SK-N-SH (cell line): ENCODE results near the gene ZNF688. TPM values are rescaled to one million over a fixed set of nuclear protein-coding genes. Genes with fewer than 3 reads are reported as not detected.

ENCODE experiments used
- CTCF ChIA-PET: fragments of 300-600, 350-600 bp; formaldehyde crosslinking; extraction: SDS; loops from one replicate; lab custom pipeline; 2021; lab: Yijun Ruan, JAX
- POLR2A ChIA-PET: fragments of 350-600 bp; sonication (Branson Sonifier 250); formaldehyde crosslinking; extraction: SDS; loops from one replicate; lab custom pipeline; 2020; ENCODE audit warnings: antibody characterized with exemption, inconsistent platforms; lab: Yijun Ruan, JAX
- DNase-seq: peaks from one replicate; pipeline ENCODE4 v3.0.0; 2012
- H2AFZ ChIP-seq: fragments of 200-600 bp; sonication (generic); 2 replicates; pipeline ENCODE4 v1.8.1; 2016; ENCODE audit warnings: antibody characterized with exemption, mild to moderate bottlenecking, low read depth
- H3F3A ChIP-seq: fragments of 200-600 bp; sonication (generic); replicated peaks from 2 replicates; pipeline ENCODE3; 2016; ENCODE audit warnings: antibody characterized with exemption, mild to moderate bottlenecking; ENCODE audit not compliant: insufficient read depth
- H3K27ac ChIP-seq, 2 experiments: fragments of 200-500 bp in 1 of 2; fragments of 200-600 bp in 1 of 2; sonication (Bioruptor generic) in 1 of 2; sonication (generic), shearing (Covaris generic) in 1 of 2; 2 replicates each; pipeline versions ENCODE4 v1.5.1 to v1.6.1; 2014 to 2016; ENCODE audit warnings: low read depth in 2 of 2, inconsistent platforms in 1 of 2, low read length in 1 of 2, mild to moderate bottlenecking in 1 of 2, mixed read lengths in 1 of 2
- H3K27me3 ChIP-seq: fragments of 200-600 bp; sonication (generic), shearing (Covaris generic); 2 replicates; pipeline ENCODE4 v1.6.1; 2016; ENCODE audit warnings: mixed run types; ENCODE audit not compliant: insufficient read depth
- H3K36me3 ChIP-seq, 2 experiments: fragments of 200-500 bp in 1 of 2; fragments of 200-600 bp in 1 of 2; sonication (Bioruptor generic) in 1 of 2; sonication (generic) in 1 of 2; replicated peaks in 1 of 2; 2 replicates each; pipeline versions ENCODE3 to v1.5.1; 2014 to 2016; ENCODE audit warnings: low read length in 1 of 2, mild to moderate bottlenecking in 1 of 2; ENCODE audit not compliant: insufficient read depth in 2 of 2, control insufficient read depth in 1 of 2
- H3K4me1 ChIP-seq, 2 experiments: fragments of 200-500 bp in 1 of 2; fragments of 200-600 bp in 1 of 2; sonication (Bioruptor generic) in 1 of 2; sonication (generic), shearing (Covaris generic) in 1 of 2; 2 replicates each; pipeline versions ENCODE4 v1.5.1 to v1.6.1; 2014 to 2016; ENCODE audit warnings: low read depth in 1 of 2, low read length in 1 of 2, mixed run types in 1 of 2; ENCODE audit not compliant: insufficient read depth in 2 of 2, control insufficient read depth in 1 of 2
- H3K4me2 ChIP-seq: fragments of 200-600 bp; sonication (generic), shearing (Covaris generic); 2 replicates; pipeline ENCODE4 v1.6.1; 2017; ENCODE audit warnings: mixed run types
- H3K4me3 ChIP-seq, 2 experiments: fragments of 200-500 bp in 1 of 2; fragments of 200-600 bp in 1 of 2; sonication (Bioruptor generic) in 1 of 2; sonication (generic), shearing (Covaris generic) in 1 of 2; 2 replicates each; pipeline versions ENCODE4 v1.5.1 to v1.8.1; 2014 to 2016; ENCODE audit warnings: low read depth in 2 of 2, inconsistent platforms in 1 of 2, low read length in 1 of 2, mild to moderate bottlenecking in 1 of 2, mixed read lengths in 1 of 2, moderate library complexity in 1 of 2
- H3K79me2 ChIP-seq: fragments of 200-600 bp; sonication (generic); 2 replicates; pipeline ENCODE4 v1.8.1; 2017; ENCODE audit warnings: mild to moderate bottlenecking; ENCODE audit not compliant: insufficient read depth
- H3K9ac ChIP-seq: fragments of 200-600 bp; sonication (generic); 2 replicates; pipeline ENCODE4 v1.6.1; 2017; ENCODE audit warnings: mixed run types
- H3K9me2 ChIP-seq: fragments of 200-600 bp; sonication (generic); 2 replicates; pipeline ENCODE4 v1.6.1; 2017; ENCODE audit warnings: mixed run types
- H3K9me3 ChIP-seq: fragments of 200-600 bp; sonication (generic); 2 replicates; pipeline ENCODE4 v1.6.1; 2017; ENCODE audit warnings: mixed run types, mild to moderate bottlenecking, moderate library complexity
- H4K20me1 ChIP-seq: fragments of 200-600 bp; sonication (generic); 2 replicates; pipeline ENCODE4 v1.6.1; 2017; ENCODE audit warnings: mild to moderate bottlenecking, mixed run types; ENCODE audit not compliant: insufficient read depth
- CHD2 ChIP-seq: fragments of 150-350 bp; IDR thresholded peaks from 2 replicates; pipeline ENCODE4 v1.6.1; 2018; ENCODE audit warnings: low read length; ENCODE audit not compliant: partially characterized antibody
- EZH2phosphoT487 ChIP-seq: fragments of 200-600 bp; sonication (generic); IDR thresholded peaks from 2 replicates; pipeline ENCODE4 v1.6.1; 2017; ENCODE audit warnings: low read depth, mixed run types, mild to moderate bottlenecking, antibody characterized with exemption, moderate library complexity, borderline replicate concordance
- FOSL2 ChIP-seq: IDR thresholded peaks from 2 replicates; pipeline ENCODE4 v1.4.0; 2012; ENCODE audit warnings: low read depth, mild to moderate bottlenecking, moderate library complexity, borderline replicate concordance
- GATA2 ChIP-seq: sonication (generic); formaldehyde crosslinking; IDR thresholded peaks from 2 replicates; pipeline ENCODE4 v1.5.0; 2020; ENCODE audit warnings: mild to moderate bottlenecking, missing genetic modification reagents
- JUND ChIP-seq: IDR thresholded peaks from 2 replicates; pipeline ENCODE4 v1.4.0; 2012
- MXI1 ChIP-seq: IDR thresholded peaks from 2 replicates; pipeline ENCODE4 v1.6.1; 2012; ENCODE audit warnings: mild to moderate bottlenecking, low read depth, low read length, improper control_type of control experiment
- RAD21 ChIP-seq: IDR thresholded peaks from 2 replicates; pipeline ENCODE4 v1.6.1; 2012; ENCODE audit warnings: mild to moderate bottlenecking, low read length
- SMC3 ChIP-seq: IDR thresholded peaks from 2 replicates; pipeline ENCODE4 v1.6.1; 2012; ENCODE audit warnings: low read depth, low read length, improper control_type of control experiment
- TAF1 ChIP-seq: IDR thresholded peaks from 2 replicates; pipeline ENCODE4 v1.6.1; 2012; ENCODE audit warnings: low read depth, mild to moderate bottlenecking, low read length, moderate library complexity, borderline replicate concordance
- TCF12 ChIP-seq: IDR thresholded peaks from 2 replicates; pipeline ENCODE4 v1.4.0; 2012
- ZBTB33 ChIP-seq: IDR thresholded peaks from 2 replicates; pipeline ENCODE4 v1.4.0; 2012; ENCODE audit warnings: low read depth, borderline replicate concordance
- WGBS: methylation state at CpG from one replicate; pipeline ENCODE4 v1.1.6; 2017; ENCODE audit warnings: low lambda C conversion rate; 5-methylcytosine and 5-hydroxymethylcytosine counted together
- polyA plus RNA-seq, 3 experiments: library from polyadenylated mRNA; depleted of rRNA; stranded (reverse); fragments of >200 nt; gene quantifications; 2 replicates each; pipeline ENCODE4 v1.2.3, GENCODE V29; 2012
- TF ChIP-seq, protein P1 (sequence below): fragments of 150-350 bp; IDR thresholded peaks from 2 replicates; pipeline ENCODE4 v1.6.1; 2016; ENCODE audit warnings: mild to moderate bottlenecking, low read depth, low read length

Gene ZNF688
- polyA plus RNA-seq, 1 of the 3 experiments (the other 2 are of a cell fraction), result 13.4 TPM

DNA sequence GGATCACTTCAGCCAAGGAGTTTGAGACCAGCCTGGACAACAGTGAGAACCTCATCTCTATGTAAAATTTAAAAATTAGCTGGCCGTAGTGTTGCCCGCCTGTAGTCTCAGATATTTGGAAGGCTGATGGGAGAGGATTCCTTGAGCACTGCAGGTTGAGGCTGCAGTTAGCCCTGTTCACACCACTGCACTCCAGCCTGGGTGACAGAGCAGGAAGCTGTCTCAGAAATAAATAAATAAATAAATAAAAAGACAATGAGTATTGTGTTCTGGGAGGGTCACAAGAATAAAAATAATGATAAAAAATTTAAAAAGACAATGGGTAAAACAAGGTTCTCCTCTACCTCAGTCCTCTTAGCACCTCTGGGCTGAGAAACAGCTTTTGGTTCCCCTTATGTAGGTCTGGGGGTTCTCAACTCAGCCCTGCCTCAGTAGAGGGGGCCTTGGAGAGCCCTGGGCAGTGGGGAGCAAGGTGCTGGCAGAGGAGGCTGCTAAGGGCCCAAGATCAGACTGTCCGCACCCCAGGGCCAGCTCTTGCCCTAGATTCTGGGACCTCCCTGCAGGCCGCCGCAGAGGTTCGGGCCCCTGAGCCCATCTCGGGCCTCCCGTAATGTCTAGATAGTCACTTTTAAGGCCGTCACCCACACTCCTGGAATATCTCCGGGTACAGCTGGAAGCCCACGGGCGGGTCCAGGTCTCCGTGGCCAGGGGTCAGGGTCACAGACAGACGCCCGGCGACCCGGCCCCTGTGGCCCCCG is 16.8 kb downstream of the ZNF688 start:
- H4K20me1 ChIP-seq, result no peaks in the 10 kb centered on the region
- H2AFZ ChIP-seq, result no peak overlapping the region
- H3K4me2 ChIP-seq, result no peak overlapping the region
- no peak overlapping the region for H3K4me3 ChIP-seq
- H3K9me3 ChIP-seq, result no peaks in the 10 kb centered on the region
- peaks cover 0 to 6% of the 10 kb centered on the region in 2 experiments; a peak in 1 of 4 replicates for H3K4me1 ChIP-seq
- no peak for DNase-seq
- TF ChIP-seq SMC3 (no peak), GATA2 (no peak), CHD2 (no peak), EZH2phosphoT487 (no peak), JUND (no peak), RAD21 (no peak), ZBTB33 (no peak)
- POLR2A ChIA-PET, result interaction anchor here (0.6 kb wide), 1 partner anchor 14 kb away, joined by 3 read pairs; no protein-coding TSS in a partner anchor
- WGBS, result 94% methylated on average over 12 of the region's 18 CpGs
- peaks cover 0 to 21% of the 10 kb centered on the region in 2 experiments for H3K36me3 ChIP-seq
- CTCF ChIA-PET, result interaction anchor here (4.1 kb wide), 1 partner anchor 18 kb away, joined by 16 read pairs; no protein-coding TSS in a partner anchor
- H3K9ac ChIP-seq, result no peak overlapping the region
- no peak overlapping the region for H3K27ac ChIP-seq
- H3F3A ChIP-seq, result peaks cover 4% of the 10 kb centered on the region
- H3K79me2 ChIP-seq, result peaks cover 26% of the 10 kb centered on the region
- no peaks in the 10 kb centered on the region for H3K27me3 ChIP-seq
- H3K9me2 ChIP-seq, result no peaks in the 10 kb centered on the region

GRCh38 chr16:30553393-30553899 is 18.1 kb downstream of the ZNF688 start:
- CTCF ChIA-PET, result interaction anchor here (1.5 to 4.1 kb wide), 2 partner anchors 17 to 104 kb away, joined by 3 to 16 read pairs; no protein-coding TSS in a partner anchor
- POLR2A ChIA-PET, result no interaction called here

More at GRCh38 chr16:30553393-30553899, 18.1 kb downstream of the ZNF688 start:
- 98% methylated on average over 2 of the region's 2 CpGs for WGBS
- H3K9ac ChIP-seq, result no peak overlapping the region
- no peak overlapping the region for H3K27ac ChIP-seq
- H3K9me2 ChIP-seq, result no peaks in the 10 kb centered on the region
- TF ChIP-seq, protein P1, sequence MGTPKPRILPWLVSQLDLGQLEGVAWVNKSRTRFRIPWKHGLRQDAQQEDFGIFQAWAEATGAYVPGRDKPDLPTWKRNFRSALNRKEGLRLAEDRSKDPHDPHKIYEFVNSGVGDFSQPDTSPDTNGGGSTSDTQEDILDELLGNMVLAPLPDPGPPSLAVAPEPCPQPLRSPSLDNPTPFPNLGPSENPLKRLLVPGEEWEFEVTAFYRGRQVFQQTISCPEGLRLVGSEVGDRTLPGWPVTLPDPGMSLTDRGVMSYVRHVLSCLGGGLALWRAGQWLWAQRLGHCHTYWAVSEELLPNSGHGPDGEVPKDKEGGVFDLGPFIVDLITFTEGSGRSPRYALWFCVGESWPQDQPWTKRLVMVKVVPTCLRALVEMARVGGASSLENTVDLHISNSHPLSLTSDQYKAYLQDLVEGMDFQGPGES, result no peak
- no peak for TF ChIP-seq SMC3
- TF ChIP-seq GATA2, result no peak
- TF ChIP-seq TCF12, result no peak
- TF ChIP-seq RAD21, result no peak
- TF ChIP-seq FOSL2, result no peak
- no peak for TF ChIP-seq TAF1
- TF ChIP-seq MXI1, result no peak
- no peaks in the 10 kb centered on the region for H3K9me3 ChIP-seq
- H3K4me3 ChIP-seq, result no peak overlapping the region
- H3K27me3 ChIP-seq, result no peaks in the 10 kb centered on the region
- no peaks in the 10 kb centered on the region for H3F3A ChIP-seq
- peaks cover 0 to 3% of the 10 kb centered on the region in 2 experiments; a peak in 1 of 4 replicates for H3K4me1 ChIP-seq
- no peaks in the 10 kb centered on the region for H4K20me1 ChIP-seq
- H3K79me2 ChIP-seq, result peaks cover 26% of the 10 kb centered on the region
- H3K36me3 ChIP-seq, result peaks cover 0 to 21% of the 10 kb centered on the region in 2 experiments
- no peak for DNase-seq
- H3K4me2 ChIP-seq, result no peak overlapping the region
- no peak overlapping the region for H2AFZ ChIP-seq
